GM19328 (cell line): ENCODE results near the gene PBX3.

Source experiments
- ATAC-seq: cut with Tn5 transposase; IDR thresholded peaks from one replicate; pipeline ENCODE4 v1.9.1; 2021; ENCODE audit warnings: mild to moderate bottlenecking, moderate library complexity; ENCODE audit not compliant: unreplicated experiment

The PBX3 gene

DNA sequence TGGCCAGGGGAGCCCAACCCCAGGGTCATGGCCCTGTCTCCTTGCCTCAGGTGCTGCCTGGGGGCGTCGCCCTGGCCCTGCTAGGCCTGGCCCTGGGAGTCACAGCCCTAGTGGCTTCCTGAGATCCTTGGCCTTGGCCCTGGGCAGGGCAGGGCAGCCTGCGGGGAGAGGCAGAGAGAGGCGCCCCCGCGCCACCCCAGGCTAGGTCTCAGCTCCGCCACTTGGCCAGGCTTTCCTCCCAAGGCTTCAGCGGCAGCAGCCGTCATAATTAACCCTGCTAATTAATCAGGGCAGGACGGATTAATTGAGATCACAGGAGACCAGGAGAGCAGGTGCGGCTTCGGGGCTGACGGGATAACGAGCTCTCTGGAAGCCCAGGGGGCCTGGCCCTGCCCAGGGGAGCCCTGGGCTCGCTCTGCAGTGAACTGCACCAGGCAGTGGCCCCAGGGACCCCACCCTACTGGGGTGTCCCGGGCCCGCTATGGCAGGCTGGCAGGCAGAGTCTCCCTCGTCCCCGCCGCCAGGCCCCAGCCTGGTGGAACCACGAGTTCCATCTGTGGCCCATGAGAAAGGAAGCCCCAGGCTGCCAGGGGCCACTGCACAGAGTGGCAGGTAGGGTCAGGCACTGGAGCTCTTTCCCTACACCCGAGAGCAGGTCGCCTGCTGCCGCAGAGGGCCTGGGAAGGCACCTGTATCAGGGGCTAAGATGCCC lies 269.6 kb downstream of the PBX3 start:
- no peak for ATAC-seq
